Neural cell (in vitro differentiated cells): ENCODE results near the gene SLC6A3. TPM values are rescaled to one million over a fixed set of nuclear protein-coding genes. Genes with fewer than 3 reads are reported as not detected.

Experiments
- H2AFZ ChIP-seq: fragments of 200-600, 300-800 bp; sonication (generic), shearing (Covaris generic); 2 replicates; pipeline ENCODE4 v1.6.0; 2014; ENCODE audit warnings: low read depth, mild to moderate bottlenecking, antibody characterized with exemption, low read length, moderate library complexity
- H3F3A ChIP-seq: fragments of 200-600 bp; shearing (Covaris generic); 2 replicates; pipeline ENCODE4 v1.6.1; 2016; ENCODE audit warnings: mild to moderate bottlenecking, moderate library complexity, mixed read lengths, antibody characterized with exemption, low read length; ENCODE audit not compliant: insufficient read depth, poor library complexity, severe bottlenecking
- H3K27ac ChIP-seq: fragments of 200-600, 300-800 bp; sonication (generic), shearing (Covaris generic); 2 replicates; pipeline ENCODE4 v1.5.1; 2014; ENCODE audit warnings: mild to moderate bottlenecking, low read length, moderate library complexity
- H3K27me3 ChIP-seq: fragments of 300-800, 200-600 bp; sonication (generic), shearing (Covaris generic); 2 replicates; pipeline ENCODE4 v1.6.0; 2014; ENCODE audit warnings: mild to moderate bottlenecking, low read depth, low read length, moderate library complexity; ENCODE audit not compliant: insufficient read depth
- H3K36me3 ChIP-seq: fragments of 300-800, 200-600 bp; sonication (generic), shearing (Covaris generic); 2 replicates; pipeline ENCODE4 v1.5.1; 2014; ENCODE audit warnings: mild to moderate bottlenecking, antibody characterized with exemption, low read length, moderate library complexity; ENCODE audit not compliant: insufficient read depth
- H3K4me2 ChIP-seq: fragments of 300-800, 200-600 bp; sonication (generic), shearing (Covaris generic); 2 replicates; pipeline ENCODE4 v1.6.0; 2014; ENCODE audit warnings: mild to moderate bottlenecking, low read length
- H3K4me3 ChIP-seq: fragments of 300-800, 200-600 bp; sonication (generic), shearing (Covaris generic); 2 replicates; pipeline ENCODE4 v1.5.1; 2014; ENCODE audit warnings: mild to moderate bottlenecking, low read length, moderate library complexity
- H3K79me2 ChIP-seq: fragments of 200-600 bp; shearing (Covaris generic); replicated peaks from 2 replicates; pipeline ENCODE4 v1.6.0; 2014; ENCODE audit warnings: mild to moderate bottlenecking, low read length, moderate library complexity; ENCODE audit not compliant: insufficient read depth
- H3K9ac ChIP-seq: fragments of 300-800, 200-600 bp; sonication (generic), shearing (Covaris generic); 2 replicates; pipeline ENCODE4 v1.6.1; 2016; ENCODE audit warnings: mild to moderate bottlenecking, low read length, mixed read lengths
- H3K9me2 ChIP-seq: fragments of 200-600 bp; shearing (Covaris generic); 2 replicates; pipeline ENCODE4 v1.6.1; 2016; ENCODE audit warnings: mild to moderate bottlenecking, low read length, mixed read lengths; ENCODE audit not compliant: insufficient read depth
- H3K9me3 ChIP-seq: fragments of 200-600, 300-800 bp; sonication (generic), shearing (Covaris generic); 2 replicates; pipeline ENCODE4 v1.6.1; 2016; ENCODE audit warnings: mild to moderate bottlenecking, mixed run types, low read length, moderate library complexity, mixed read lengths
- H4K20me1 ChIP-seq: fragments of 200-600 bp; shearing (Covaris generic); 2 replicates; pipeline ENCODE4 v1.6.1; 2016; ENCODE audit warnings: mild to moderate bottlenecking, mixed run types; ENCODE audit not compliant: insufficient read depth
- EP300 ChIP-seq: fragments of 450-650 bp; conservative IDR thresholded peaks from 2 replicates; pipeline ENCODE4 v1.6.1; 2014; ENCODE audit warnings: antibody characterized with exemption, mild to moderate bottlenecking, moderate library complexity; ENCODE audit not compliant: poor library complexity, severe bottlenecking
- EZH2 ChIP-seq: fragments of 200-600, 300-800 bp; shearing (Covaris generic), sonication (generic); IDR thresholded peaks from 2 replicates; pipeline ENCODE4 v1.6.1; 2014; ENCODE audit warnings: antibody characterized with exemption, low read length, borderline replicate concordance, mild to moderate bottlenecking; ENCODE audit not compliant: insufficient read depth, poor library complexity, severe bottlenecking
- MXI1 ChIP-seq: fragments of 450-650 bp; conservative IDR thresholded peaks from 2 replicates; pipeline ENCODE4 v1.6.1; 2014; ENCODE audit warnings: antibody characterized with exemption, mild to moderate bottlenecking; ENCODE audit not compliant: poor library complexity, severe bottlenecking
- POLR2AphosphoS5 ChIP-seq: IDR thresholded peaks from 2 replicates; pipeline ENCODE4 v1.6.1; 2012
- RAD21 ChIP-seq: fragments of 450-650 bp; conservative IDR thresholded peaks from 2 replicates; pipeline ENCODE4 v1.6.1; 2014; ENCODE audit warnings: antibody characterized with exemption, mild to moderate bottlenecking, moderate library complexity
- SMC3 ChIP-seq: fragments of 450-650 bp; conservative IDR thresholded peaks from 2 replicates; pipeline ENCODE4 v1.6.1; 2014; ENCODE audit warnings: antibody characterized with exemption, mild to moderate bottlenecking, moderate library complexity; ENCODE audit not compliant: poor library complexity
- TAF1 ChIP-seq: IDR thresholded peaks from 2 replicates; pipeline ENCODE4 v1.6.1; 2012; ENCODE audit warnings: low read depth
- polyA plus RNA-seq: library from polyadenylated mRNA; depleted of rRNA; stranded (reverse); fragments of >200 nt; gene quantifications from 2 replicates; pipeline ENCODE4 v1.2.3, GENCODE V29; 2014
- TF ChIP-seq, protein P1 (sequence below): IDR thresholded peaks from 2 replicates; pipeline ENCODE4 v1.6.1; 2012; ENCODE audit warnings: borderline replicate concordance
- TF ChIP-seq, protein P2 (sequence below): fragments of 450-650 bp; IDR thresholded peaks from 2 replicates; pipeline ENCODE4 v1.5.1; 2014; ENCODE audit warnings: antibody characterized with exemption, mild to moderate bottlenecking, moderate library complexity; ENCODE audit not compliant: poor library complexity, severe bottlenecking

The SLC6A3 gene
- polyA plus RNA-seq, 1 donor from 2014 or later, result 0.77 TPM

DNA sequence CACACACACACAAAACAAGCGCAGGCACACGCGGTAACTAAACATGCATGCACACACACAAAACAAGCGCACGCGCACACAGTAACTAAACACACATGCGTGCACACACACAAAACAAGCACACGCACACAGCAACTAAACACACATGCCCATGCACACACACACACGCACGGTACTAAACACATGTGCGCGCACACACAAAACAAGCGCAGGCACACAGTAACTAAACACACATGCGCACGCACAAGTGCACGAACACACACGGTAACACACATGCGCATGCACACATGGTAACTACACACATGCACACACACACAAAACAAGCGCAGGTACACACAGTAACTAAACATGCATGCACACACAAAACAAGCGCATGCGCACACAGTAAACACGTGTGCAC lies 19.9 kb upstream of the SLC6A3 start:
- Histone ChIP-seq H3K9me2 (no peaks in the 10 kb centered on the region), H3K36me3 (no peaks in the 10 kb centered on the region), H3K27me3 (no peaks in the 10 kb centered on the region), H2AFZ (no peak overlapping the region), H3K9ac (no peak overlapping the region), H3K27ac (no peak overlapping the region), H3K79me2 (no peaks in the 10 kb centered on the region), H3K4me2 (no peak overlapping the region), H3K4me3 (no peak overlapping the region), H4K20me1 (no peaks in the 10 kb centered on the region), H3F3A (no peaks in the 10 kb centered on the region), H3K9me3 (no peaks in the 10 kb centered on the region)
- no peak for TF ChIP-seq TAF1
- TF ChIP-seq, protein P1, sequence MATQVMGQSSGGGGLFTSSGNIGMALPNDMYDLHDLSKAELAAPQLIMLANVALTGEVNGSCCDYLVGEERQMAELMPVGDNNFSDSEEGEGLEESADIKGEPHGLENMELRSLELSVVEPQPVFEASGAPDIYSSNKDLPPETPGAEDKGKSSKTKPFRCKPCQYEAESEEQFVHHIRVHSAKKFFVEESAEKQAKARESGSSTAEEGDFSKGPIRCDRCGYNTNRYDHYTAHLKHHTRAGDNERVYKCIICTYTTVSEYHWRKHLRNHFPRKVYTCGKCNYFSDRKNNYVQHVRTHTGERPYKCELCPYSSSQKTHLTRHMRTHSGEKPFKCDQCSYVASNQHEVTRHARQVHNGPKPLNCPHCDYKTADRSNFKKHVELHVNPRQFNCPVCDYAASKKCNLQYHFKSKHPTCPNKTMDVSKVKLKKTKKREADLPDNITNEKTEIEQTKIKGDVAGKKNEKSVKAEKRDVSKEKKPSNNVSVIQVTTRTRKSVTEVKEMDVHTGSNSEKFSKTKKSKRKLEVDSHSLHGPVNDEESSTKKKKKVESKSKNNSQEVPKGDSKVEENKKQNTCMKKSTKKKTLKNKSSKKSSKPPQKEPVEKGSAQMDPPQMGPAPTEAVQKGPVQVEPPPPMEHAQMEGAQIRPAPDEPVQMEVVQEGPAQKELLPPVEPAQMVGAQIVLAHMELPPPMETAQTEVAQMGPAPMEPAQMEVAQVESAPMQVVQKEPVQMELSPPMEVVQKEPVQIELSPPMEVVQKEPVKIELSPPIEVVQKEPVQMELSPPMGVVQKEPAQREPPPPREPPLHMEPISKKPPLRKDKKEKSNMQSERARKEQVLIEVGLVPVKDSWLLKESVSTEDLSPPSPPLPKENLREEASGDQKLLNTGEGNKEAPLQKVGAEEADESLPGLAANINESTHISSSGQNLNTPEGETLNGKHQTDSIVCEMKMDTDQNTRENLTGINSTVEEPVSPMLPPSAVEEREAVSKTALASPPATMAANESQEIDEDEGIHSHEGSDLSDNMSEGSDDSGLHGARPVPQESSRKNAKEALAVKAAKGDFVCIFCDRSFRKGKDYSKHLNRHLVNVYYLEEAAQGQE, result no peak
- TF ChIP-seq MXI1, result no peak
- no peak for TF ChIP-seq POLR2AphosphoS5
- TF ChIP-seq SMC3, result no peak
- no peak for TF ChIP-seq RAD21

DNA sequence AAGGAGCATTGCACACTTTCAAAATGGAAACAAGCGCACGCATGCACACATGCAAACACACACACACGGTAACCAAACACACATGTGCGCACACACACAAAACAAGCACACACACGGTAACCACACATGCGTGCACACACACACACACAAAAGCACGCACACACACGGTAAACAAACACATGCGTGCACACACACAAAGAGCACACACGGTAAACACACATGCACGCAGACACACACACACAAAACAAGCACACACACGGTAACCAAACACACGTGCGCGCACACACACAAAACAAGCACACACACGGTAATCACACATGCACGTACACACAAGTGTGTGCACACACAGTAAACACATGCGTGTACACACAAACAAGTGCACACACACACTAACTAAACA lies 19.3 kb upstream of the SLC6A3 start:
- H3K27me3 ChIP-seq, result no peaks in the 10 kb centered on the region
- no peaks in the 10 kb centered on the region for H3K79me2 ChIP-seq
- H3K27ac ChIP-seq, result no peak overlapping the region
- no peak overlapping the region for H3K4me3 ChIP-seq
- H2AFZ ChIP-seq, result no peak overlapping the region
- no peaks in the 10 kb centered on the region for H3K9me3 ChIP-seq
- no peaks in the 10 kb centered on the region for H3K36me3 ChIP-seq
- TF ChIP-seq TAF1, result no peak
- TF ChIP-seq RAD21, result no peak
- TF ChIP-seq SMC3, result no peak
- TF ChIP-seq EZH2, result no peak
- no peak for TF ChIP-seq MXI1
- TF ChIP-seq POLR2AphosphoS5, result no peak
- no peaks in the 10 kb centered on the region for H4K20me1 ChIP-seq
- no peaks in the 10 kb centered on the region for H3K9me2 ChIP-seq
- H3K9ac ChIP-seq, result no peak overlapping the region
- H3K4me2 ChIP-seq, result no peak overlapping the region
- H3F3A ChIP-seq, result no peaks in the 10 kb centered on the region

DNA sequence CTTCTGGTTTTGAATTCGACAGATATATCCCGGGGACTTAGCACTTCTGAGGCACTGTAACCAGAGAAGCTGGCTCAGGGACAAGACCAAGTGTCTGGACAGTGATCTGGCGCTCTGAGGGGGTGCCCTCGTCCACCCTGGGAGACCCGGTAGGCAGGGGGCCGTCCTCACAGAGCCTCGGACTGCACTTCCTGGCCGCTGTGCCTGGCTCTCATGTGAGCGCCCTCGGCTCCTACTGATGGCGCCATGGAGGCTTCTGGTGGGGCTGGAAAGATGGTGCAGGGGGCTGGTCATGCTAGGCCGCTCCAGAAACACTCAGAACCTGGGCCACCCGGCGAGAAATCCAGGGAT lies 18.8 kb upstream of the SLC6A3 start:
- Histone ChIP-seq H3K27ac (no peak overlapping the region), H3K4me3 (no peak overlapping the region), H3K36me3 (no peaks in the 10 kb centered on the region), H3K79me2 (no peaks in the 10 kb centered on the region), H3K4me2 (no peak overlapping the region), H3K9me2 (no peaks in the 10 kb centered on the region), H3F3A (no peaks in the 10 kb centered on the region), H4K20me1 (no peaks in the 10 kb centered on the region), H2AFZ (no peak overlapping the region), H3K9ac (no peak overlapping the region), H3K27me3 (no peaks in the 10 kb centered on the region), H3K9me3 (no peaks in the 10 kb centered on the region)
- TF ChIP-seq SMC3 (no peak), EZH2 (no peak), RAD21 (no peak), MXI1 (no peak), EP300 (no peak), POLR2AphosphoS5 (no peak), TAF1 (no peak)
- TF ChIP-seq, protein P2, sequence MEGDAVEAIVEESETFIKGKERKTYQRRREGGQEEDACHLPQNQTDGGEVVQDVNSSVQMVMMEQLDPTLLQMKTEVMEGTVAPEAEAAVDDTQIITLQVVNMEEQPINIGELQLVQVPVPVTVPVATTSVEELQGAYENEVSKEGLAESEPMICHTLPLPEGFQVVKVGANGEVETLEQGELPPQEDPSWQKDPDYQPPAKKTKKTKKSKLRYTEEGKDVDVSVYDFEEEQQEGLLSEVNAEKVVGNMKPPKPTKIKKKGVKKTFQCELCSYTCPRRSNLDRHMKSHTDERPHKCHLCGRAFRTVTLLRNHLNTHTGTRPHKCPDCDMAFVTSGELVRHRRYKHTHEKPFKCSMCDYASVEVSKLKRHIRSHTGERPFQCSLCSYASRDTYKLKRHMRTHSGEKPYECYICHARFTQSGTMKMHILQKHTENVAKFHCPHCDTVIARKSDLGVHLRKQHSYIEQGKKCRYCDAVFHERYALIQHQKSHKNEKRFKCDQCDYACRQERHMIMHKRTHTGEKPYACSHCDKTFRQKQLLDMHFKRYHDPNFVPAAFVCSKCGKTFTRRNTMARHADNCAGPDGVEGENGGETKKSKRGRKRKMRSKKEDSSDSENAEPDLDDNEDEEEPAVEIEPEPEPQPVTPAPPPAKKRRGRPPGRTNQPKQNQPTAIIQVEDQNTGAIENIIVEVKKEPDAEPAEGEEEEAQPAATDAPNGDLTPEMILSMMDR, result no peak
- TF ChIP-seq, protein P1, result no peak
